Subcutaneous adipose tissue (tissue), 4 donors: Measurements from ENCODE around the gene RFPL1. TPM values are rescaled to one million over a fixed set of nuclear protein-coding genes. Genes with fewer than 3 reads are reported as not detected.

ENCODE experiments used
- total RNA-seq, 4 donors: library from RNA; depleted of rRNA; stranded (reverse); fragments of >200 nt; gene quantifications; one replicate each; pipeline ENCODE4 v1.1.0, GENCODE V29; 2016
- TF ChIP-seq, protein P1 (sequence below): fragments of 450-650 bp; IDR thresholded peaks from one replicate; pipeline ENCODE4 v1.5.1; 2016; ENCODE audit warnings: low read depth, mild to moderate bottlenecking, control low read depth, antibody characterized with exemption, moderate library complexity

The RFPL1 gene
- total RNA-seq, 4 donors from 2014 or later = not detected

DNA sequence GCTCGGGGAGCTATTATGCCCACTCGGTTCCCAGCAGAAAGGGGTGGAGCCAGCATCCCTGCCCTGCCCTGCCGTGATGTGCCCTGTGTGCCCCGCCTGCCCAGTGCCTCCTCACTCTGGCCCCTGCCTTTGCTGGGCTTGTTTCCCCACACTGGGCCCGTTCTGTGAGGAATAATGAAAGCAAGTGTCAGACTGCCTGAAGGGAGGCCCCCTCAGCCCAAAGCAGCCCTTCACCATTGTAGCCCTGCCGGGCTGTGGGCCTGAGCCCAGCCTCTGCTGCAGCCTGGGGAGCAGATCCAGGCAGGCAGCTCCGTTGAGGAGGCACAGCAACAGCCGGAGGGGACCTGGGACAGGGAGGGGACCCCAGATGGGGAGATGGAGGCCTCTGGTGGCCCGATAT, 21.4 kb downstream of the RFPL1 start:
- TF ChIP-seq, protein P1, sequence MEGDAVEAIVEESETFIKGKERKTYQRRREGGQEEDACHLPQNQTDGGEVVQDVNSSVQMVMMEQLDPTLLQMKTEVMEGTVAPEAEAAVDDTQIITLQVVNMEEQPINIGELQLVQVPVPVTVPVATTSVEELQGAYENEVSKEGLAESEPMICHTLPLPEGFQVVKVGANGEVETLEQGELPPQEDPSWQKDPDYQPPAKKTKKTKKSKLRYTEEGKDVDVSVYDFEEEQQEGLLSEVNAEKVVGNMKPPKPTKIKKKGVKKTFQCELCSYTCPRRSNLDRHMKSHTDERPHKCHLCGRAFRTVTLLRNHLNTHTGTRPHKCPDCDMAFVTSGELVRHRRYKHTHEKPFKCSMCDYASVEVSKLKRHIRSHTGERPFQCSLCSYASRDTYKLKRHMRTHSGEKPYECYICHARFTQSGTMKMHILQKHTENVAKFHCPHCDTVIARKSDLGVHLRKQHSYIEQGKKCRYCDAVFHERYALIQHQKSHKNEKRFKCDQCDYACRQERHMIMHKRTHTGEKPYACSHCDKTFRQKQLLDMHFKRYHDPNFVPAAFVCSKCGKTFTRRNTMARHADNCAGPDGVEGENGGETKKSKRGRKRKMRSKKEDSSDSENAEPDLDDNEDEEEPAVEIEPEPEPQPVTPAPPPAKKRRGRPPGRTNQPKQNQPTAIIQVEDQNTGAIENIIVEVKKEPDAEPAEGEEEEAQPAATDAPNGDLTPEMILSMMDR = no peak

DNA sequence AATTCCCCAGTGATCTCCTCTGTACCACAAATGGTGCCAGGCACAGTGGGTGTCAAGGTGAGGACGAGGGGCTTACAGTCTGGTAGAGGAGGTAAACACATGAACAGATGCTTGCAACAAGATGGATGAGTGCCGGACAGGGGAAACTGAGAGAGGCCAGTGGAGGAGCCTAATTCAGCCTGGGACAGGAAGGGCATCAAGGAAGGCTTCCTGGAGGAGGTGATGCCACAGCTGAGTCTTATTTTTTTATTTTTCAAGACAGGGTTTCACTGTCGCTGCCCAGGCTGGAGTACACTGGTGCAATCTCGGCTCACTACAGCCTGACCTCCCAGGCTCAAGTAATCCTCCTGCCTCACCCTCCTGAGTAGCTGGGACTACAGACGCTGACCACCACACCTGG, 22.9 kb downstream of the RFPL1 start:
- TF ChIP-seq, protein P1 = no peak

DNA sequence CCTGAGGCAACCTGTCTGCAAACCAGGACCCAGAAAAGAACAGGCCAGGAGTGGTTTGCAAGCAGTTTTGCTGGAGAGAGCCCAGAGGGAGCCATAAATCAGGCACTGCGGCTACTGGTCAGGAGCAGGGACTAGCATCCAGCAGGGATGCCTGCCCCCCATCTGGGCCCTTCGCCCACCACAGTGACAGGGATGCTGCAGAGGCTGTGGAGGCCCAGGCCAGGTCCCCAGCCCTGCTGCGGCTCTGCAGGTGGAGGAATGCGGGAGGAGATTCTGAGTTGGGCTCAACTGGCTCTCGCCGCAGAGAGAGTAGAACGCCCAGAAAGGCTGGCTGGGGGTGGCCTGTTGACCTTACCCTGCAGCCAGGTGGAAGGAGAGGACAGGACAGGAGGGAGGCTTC, 25.2 kb downstream of the RFPL1 start:
- TF ChIP-seq, protein P1 = no peak

DNA sequence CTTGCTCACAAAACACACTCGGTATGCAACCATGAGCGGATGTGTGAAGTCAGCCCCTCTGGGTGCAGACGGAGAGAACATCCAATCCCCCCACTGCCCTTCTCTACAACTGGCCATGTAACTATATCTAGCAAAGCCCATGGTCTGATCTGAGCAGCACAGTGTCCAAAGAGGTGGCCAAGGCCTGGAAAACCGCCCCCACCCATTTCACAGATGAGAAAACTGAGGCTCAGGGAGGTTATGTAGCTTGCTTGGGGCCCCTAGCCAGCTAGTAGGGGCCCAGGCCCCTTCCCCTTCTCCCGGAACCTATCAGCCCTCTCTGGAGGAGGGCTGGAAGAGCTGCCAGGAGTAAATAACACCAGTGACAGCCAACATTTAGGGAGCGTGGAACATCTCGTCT, 26.2 kb downstream of the RFPL1 start:
- TF ChIP-seq, protein P1 = no peak

DNA sequence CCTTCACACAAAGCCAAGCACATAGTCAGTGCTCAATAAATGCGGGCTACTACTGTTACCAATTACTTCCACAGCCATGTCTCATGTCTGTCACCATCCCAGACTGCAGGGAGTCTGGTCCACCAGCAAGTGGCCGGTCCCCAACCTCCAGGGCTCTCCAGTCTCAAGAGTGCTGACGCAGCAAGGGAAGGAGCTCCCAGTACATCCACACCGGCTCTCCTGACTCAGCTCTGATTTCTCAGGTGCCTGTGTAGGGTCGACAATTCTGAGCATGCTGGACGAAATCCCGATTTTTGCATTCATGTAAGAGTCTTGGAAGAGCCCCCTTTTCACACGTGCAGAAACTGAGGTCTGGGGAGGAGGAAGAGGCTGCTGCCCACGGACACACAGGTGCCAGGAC, 31.4 kb downstream of the RFPL1 start:
- TF ChIP-seq, protein P1 = no peak

DNA sequence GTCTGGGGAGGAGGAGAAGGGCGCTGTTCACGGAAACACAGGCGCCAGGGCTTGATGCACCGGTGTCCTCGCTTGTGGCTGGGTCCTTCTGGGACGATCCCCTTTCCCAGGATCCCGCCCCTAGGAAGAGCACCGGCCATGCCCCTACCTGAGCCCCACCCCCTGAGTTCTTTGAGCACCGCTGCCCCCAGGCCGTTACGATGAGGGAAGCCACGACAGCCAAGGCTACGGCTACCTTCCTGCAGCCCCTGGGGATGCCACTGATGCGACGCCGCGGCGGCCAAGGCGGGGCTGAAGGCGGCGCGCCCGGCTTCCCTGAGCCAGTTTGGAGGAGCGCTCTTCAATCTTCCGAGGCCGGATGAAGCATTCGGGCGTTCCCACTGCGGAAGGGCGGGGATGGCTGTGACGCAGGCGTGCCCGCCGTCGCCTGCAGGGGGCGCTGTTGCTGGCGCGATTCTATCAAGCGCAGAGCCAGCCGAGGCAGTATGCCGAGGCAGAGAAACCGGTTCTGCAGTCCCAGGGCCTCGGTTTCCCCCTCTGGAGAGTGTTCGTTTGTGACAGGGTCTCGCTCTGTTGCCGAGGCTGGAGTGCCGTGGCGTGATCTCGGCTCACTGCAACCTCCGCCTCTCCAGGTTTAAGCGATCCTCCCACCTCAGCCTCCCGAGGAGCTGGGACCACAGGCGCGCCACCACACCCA, 31.9 kb downstream of the RFPL1 start:
- TF ChIP-seq, protein P1 = no peak

DNA sequence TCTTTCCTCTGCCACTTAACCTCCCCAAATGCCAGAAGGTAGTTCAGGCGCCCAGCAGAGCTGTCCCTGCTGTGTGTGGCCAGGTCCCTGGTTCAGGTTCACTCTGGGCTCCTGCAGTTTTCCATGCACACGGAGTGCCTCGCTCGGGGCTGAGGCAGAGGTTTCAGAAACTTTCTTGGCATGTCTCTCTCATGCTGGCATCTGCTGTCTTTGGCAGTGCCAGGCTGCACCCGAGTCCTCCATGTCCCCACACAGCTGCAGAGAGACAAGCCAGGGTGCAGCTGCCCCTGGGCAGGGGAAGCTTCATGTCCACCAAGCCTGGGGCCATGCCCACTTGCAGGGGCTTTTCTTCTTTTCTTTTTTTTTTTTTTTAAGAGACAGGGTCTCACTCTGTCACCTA, 34.6 kb downstream of the RFPL1 start:
- TF ChIP-seq, protein P1 = no peak
